Colonic mucosa (tissue), 4 donors: ENCODE results near the gene GLI1. TPM values are rescaled to one million over a fixed set of nuclear protein-coding genes. Genes with fewer than 3 reads are reported as not detected.

Experiments
- DNase-seq: peaks from one replicate; pipeline ENCODE4 v3.0.0-alpha.2; 2020
- H3K27ac ChIP-seq: fragments of 200-600 bp; one replicate; pipeline ENCODE4 v1.8.0; 2021
- H3K27me3 ChIP-seq: fragments of 200-600 bp; one replicate; pipeline ENCODE4 v1.8.0; 2021
- H3K36me3 ChIP-seq: fragments of 200-600 bp; one replicate; pipeline ENCODE4 v1.8.0; 2021
- H3K4me1 ChIP-seq: fragments of 200-600 bp; one replicate; pipeline ENCODE4 v1.8.0; 2021; ENCODE audit warnings: mild to moderate bottlenecking
- H3K4me3 ChIP-seq: fragments of 200-600 bp; one replicate; pipeline ENCODE4 v1.8.0; 2021
- H3K9ac ChIP-seq, 2 donors: one replicate each; pipeline ENCODE4 v1.7.0; 2013; ENCODE audit warnings: control low read depth in 2 of 2, low read depth in 2 of 2, low read length in 2 of 2
- H3K9me3 ChIP-seq: fragments of 200-600 bp; one replicate; pipeline ENCODE4 v1.8.0; 2021
- intact Hi-C: fragments of 100-400 bp; cut with DNase I; formaldehyde crosslinking; loops from one replicate; pipeline ENCODE4 v1.14.1; 2022
- total RNA-seq, 2 donors: library from RNA; stranded (reverse); fragmentation: NEBNext Ultra II Directional in 1 of 2; extraction: Animal tissue kit (Norgen Biotek cat#: 25700) in 1 of 2; gene quantifications; one replicate each; pipeline ENCODE4 v1.2.1, GENCODE V29; 2021
- TF ChIP-seq, protein P1 (sequence below): fragments of 200-600 bp; IDR thresholded peaks from one replicate; pipeline ENCODE4 v1.8.0; 2022; ENCODE audit warnings: antibody characterized with exemption, mild to moderate bottlenecking
- donor health status: healthy.
- donor health status: DM: no; HTN: no; CAD: no.
- donor health status: DM: no; HTN: no; CAD: no.

Gene GLI1
- total RNA-seq, 2 donors from 2014 or later = 1.4 to 2.0 TPM

GRCh38 chr12:57479043-57479375 lies 19.4 kb downstream of the GLI1 start:
- Histone ChIP-seq H3K36me3 (no peaks in the 10 kb centered on the region), H3K27ac (peak overlapping the region; percentile 73), H3K9me3 (no peaks in the 10 kb centered on the region), H3K4me1 (no peaks in the 10 kb centered on the region), H3K4me3 (no peak overlapping the region), H3K27me3 (peaks cover 25% of the 10 kb centered on the region), H3K9ac (peak overlapping the region; percentile 31 to 46)
- TF ChIP-seq, protein P1, sequence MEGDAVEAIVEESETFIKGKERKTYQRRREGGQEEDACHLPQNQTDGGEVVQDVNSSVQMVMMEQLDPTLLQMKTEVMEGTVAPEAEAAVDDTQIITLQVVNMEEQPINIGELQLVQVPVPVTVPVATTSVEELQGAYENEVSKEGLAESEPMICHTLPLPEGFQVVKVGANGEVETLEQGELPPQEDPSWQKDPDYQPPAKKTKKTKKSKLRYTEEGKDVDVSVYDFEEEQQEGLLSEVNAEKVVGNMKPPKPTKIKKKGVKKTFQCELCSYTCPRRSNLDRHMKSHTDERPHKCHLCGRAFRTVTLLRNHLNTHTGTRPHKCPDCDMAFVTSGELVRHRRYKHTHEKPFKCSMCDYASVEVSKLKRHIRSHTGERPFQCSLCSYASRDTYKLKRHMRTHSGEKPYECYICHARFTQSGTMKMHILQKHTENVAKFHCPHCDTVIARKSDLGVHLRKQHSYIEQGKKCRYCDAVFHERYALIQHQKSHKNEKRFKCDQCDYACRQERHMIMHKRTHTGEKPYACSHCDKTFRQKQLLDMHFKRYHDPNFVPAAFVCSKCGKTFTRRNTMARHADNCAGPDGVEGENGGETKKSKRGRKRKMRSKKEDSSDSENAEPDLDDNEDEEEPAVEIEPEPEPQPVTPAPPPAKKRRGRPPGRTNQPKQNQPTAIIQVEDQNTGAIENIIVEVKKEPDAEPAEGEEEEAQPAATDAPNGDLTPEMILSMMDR = no peak
- intact Hi-C loops = no loop called here
- no peak for DNase-seq

- Histone ChIP-seq H3K27me3 (peaks cover 21% of the 10 kb centered on the region), H3K27ac (peak within 1 kb of the TSS; percentile 73), H3K4me1 (no peaks in the 10 kb centered on the region), H3K4me3 (no peak within 1 kb of the TSS), H3K36me3 (no peaks in the 10 kb centered on the region), H3K9ac (peak within 1 kb of the TSS; percentile 46 to 68), H3K9me3 (no peaks in the 10 kb centered on the region)
- TF ChIP-seq, protein P1 = no peak
- DNase-seq = no peak
- intact Hi-C loops = no loop called here
Observed at GRCh38 chr12:57479376-57480115, 20.0 kb downstream of the GLI1 start, which contains the start of gene ARHGAP9. ARHGAP9 (minus strand) TSS chr12:57479866; CDS start chr12:57479406, 460 bp downstream.

- no peak for DNase-seq
- Histone ChIP-seq H3K4me3 (no peak overlapping the region), H3K27me3 (peaks cover 1% of the 10 kb centered on the region), H3K9me3 (no peaks in the 10 kb centered on the region), H3K36me3 (no peaks in the 10 kb centered on the region), H3K9ac (no peak overlapping the region), H3K4me1 (no peaks in the 10 kb centered on the region), H3K27ac (no peak overlapping the region)
- intact Hi-C loops = no loop called here
- TF ChIP-seq, protein P1 = no peak
Observed at GRCh38 chr12:57481671-57482070, 22.1 kb downstream of the GLI1 start.

GRCh38 chr12:57483466-57483865 lies 23.9 kb downstream of the GLI1 start:
- Histone ChIP-seq H3K4me3 (no peak overlapping the region), H3K27me3 (no peaks in the 10 kb centered on the region), H3K4me1 (peaks cover under 1% of the 10 kb centered on the region), H3K9ac (no peak overlapping the region), H3K36me3 (no peaks in the 10 kb centered on the region), H3K27ac (no peak overlapping the region), H3K9me3 (no peaks in the 10 kb centered on the region)
- no peak for DNase-seq
- intact Hi-C loops = no loop called here
- TF ChIP-seq, protein P1 = no peak

DNA sequence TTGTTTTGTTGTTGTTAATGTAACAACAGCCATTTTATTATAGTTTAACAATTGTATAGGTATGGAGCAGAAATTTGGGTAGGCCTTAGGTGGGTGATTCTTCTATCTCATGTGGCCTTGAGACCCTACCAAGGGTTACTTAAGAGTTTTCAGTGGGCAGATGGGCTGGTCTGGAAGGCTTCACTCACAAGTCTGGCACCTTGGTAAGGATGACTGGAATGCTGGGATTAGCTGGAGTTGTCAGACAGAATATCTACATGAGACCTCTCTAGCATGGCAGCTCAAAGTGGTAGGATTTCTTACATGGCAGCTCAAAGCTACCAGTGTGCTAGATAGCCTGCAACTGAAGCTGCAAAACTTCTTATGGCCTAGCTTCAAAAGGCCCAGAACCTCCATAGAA lies 26.1 kb downstream of the GLI1 start:
- Histone ChIP-seq H3K36me3 (no peaks in the 10 kb centered on the region), H3K27ac (no peak overlapping the region), H3K9ac (no peak overlapping the region), H3K27me3 (no peaks in the 10 kb centered on the region), H3K4me3 (no peak overlapping the region), H3K4me1 (peaks cover 8% of the 10 kb centered on the region), H3K9me3 (no peaks in the 10 kb centered on the region)
- TF ChIP-seq, protein P1 = no peak
- intact Hi-C loops = no loop called here
- no peak for DNase-seq
